MM.1S (cell line): Measurements from ENCODE around the gene FMN1.

Experiments used
- DNase-seq: peaks from one replicate; pipeline ENCODE4 v3.0.0-alpha.2; 2015
- H2AFZ ChIP-seq: fragments of 300-600 bp; sonication (generic); 2 replicates; pipeline ENCODE4 v1.6.0; 2016; ENCODE audit warnings: antibody characterized with exemption, low read length
- H3F3A ChIP-seq: fragments of 300-600 bp; sonication (generic); 2 replicates; pipeline ENCODE4 v1.6.1; 2016; ENCODE audit warnings: mild to moderate bottlenecking, antibody characterized with exemption, low read length, moderate library complexity, mixed read lengths; ENCODE audit not compliant: insufficient read depth
- H3K27ac ChIP-seq: fragments of 300-600 bp; sonication (generic); 2 replicates; pipeline ENCODE4 v1.5.1; 2016; ENCODE audit warnings: mild to moderate bottlenecking, low read length
- H3K27me3 ChIP-seq: fragments of 300-600 bp; sonication (generic); replicated peaks from 2 replicates; pipeline ENCODE4 v1.6.0; 2016; ENCODE audit warnings: low read length; ENCODE audit not compliant: insufficient read depth
- H3K36me3 ChIP-seq: fragments of 300-600 bp; sonication (generic); replicated peaks from 2 replicates; pipeline ENCODE4 v1.6.1; 2016; ENCODE audit warnings: mild to moderate bottlenecking, low read length, mixed read lengths; ENCODE audit not compliant: insufficient read depth
- H3K4me1 ChIP-seq: fragments of 300-600 bp; sonication (generic); 2 replicates; pipeline ENCODE4 v1.6.1; 2016; ENCODE audit warnings: low read length, mixed read lengths
- H3K4me2 ChIP-seq: fragments of 300-600 bp; sonication (generic); 2 replicates; pipeline ENCODE4 v1.6.0; 2016; ENCODE audit warnings: low read depth, low read length
- H3K4me3 ChIP-seq: fragments of 300-600 bp; sonication (generic); 2 replicates; pipeline ENCODE4 v1.5.1; 2016; ENCODE audit warnings: low read length, mixed read lengths
- H3K79me2 ChIP-seq: fragments of 300-600 bp; sonication (generic); 2 replicates; pipeline ENCODE4 v1.6.1; 2016; ENCODE audit warnings: mixed run types, low read length, mixed read lengths
- H3K9ac ChIP-seq: fragments of 300-600 bp; sonication (generic); 2 replicates; pipeline ENCODE4 v1.6.1; 2016; ENCODE audit warnings: low read length, mixed read lengths
- H3K9me2 ChIP-seq: fragments of 300-600 bp; sonication (generic); replicated peaks from 2 replicates; pipeline ENCODE4 v1.6.1; 2016; ENCODE audit warnings: mild to moderate bottlenecking, low read length, mixed read lengths; ENCODE audit not compliant: insufficient read depth
- H3K9me3 ChIP-seq: fragments of 300-600 bp; sonication (generic); replicated peaks from 2 replicates; pipeline ENCODE4 v1.6.1; 2016; ENCODE audit warnings: mild to moderate bottlenecking, low read length, mixed read lengths; ENCODE audit not compliant: insufficient read depth
- H4K20me1 ChIP-seq: fragments of 300-600 bp; sonication (generic); 2 replicates; pipeline ENCODE4 v1.6.1; 2016; ENCODE audit warnings: mild to moderate bottlenecking, low read length, moderate library complexity, mixed read lengths; ENCODE audit not compliant: insufficient read depth
- CTCF ChIP-seq: fragments of 300-600 bp; sonication (generic); IDR thresholded peaks from 2 replicates; pipeline ENCODE4 v1.5.1; 2016; ENCODE audit warnings: antibody characterized with exemption, low read length, mixed read lengths
- EZH2 ChIP-seq: fragments of 300-600 bp; sonication (generic); optimal IDR thresholded peaks from 2 replicates; pipeline ENCODE3; 2017; ENCODE audit warnings: low read depth, mild to moderate bottlenecking, antibody characterized with exemption, low read length, mixed read lengths
- EZH2phosphoT487 ChIP-seq: fragments of 300-600 bp; sonication (generic); IDR thresholded peaks from 2 replicates; pipeline ENCODE4 v1.6.1; 2018; ENCODE audit warnings: antibody characterized with exemption, low read length

FMN1 gene

GRCh38 chr15:33148129-33148751, 46.3 kb downstream of the FMN1 start:
- Histone ChIP-seq H3K36me3 (no peaks in the 10 kb centered on the region), H3K79me2 (no peaks in the 10 kb centered on the region), H3K27me3 (no peaks in the 10 kb centered on the region), H3K27ac (no peak overlapping the region), H3K4me2 (no peak overlapping the region), H2AFZ (no peak overlapping the region), H4K20me1 (no peaks in the 10 kb centered on the region), H3K4me1 (no peaks in the 10 kb centered on the region), H3K9me3 (no peaks in the 10 kb centered on the region), H3K4me3 (no peak overlapping the region), H3F3A (no peaks in the 10 kb centered on the region), H3K9ac (no peak overlapping the region), H3K9me2 (no peaks in the 10 kb centered on the region)
- TF ChIP-seq EZH2 (no peak), EZH2phosphoT487 (no peak), CTCF (no peak)
- DNase-seq, result no peak

GRCh38 chr15:33146051-33146450, 48.5 kb downstream of the FMN1 start:
- Histone ChIP-seq H3K9ac (peak overlapping the region; percentile 22; the same call in 1 of the 2 replicates), H3K9me3 (no peaks in the 10 kb centered on the region), H3K27ac (no peak overlapping the region), H3K36me3 (no peaks in the 10 kb centered on the region), H2AFZ (peak overlapping the region; percentile 28), H3K4me3 (peak overlapping the region; percentile 44), H3K27me3 (no peaks in the 10 kb centered on the region), H4K20me1 (no peaks in the 10 kb centered on the region), H3K9me2 (no peaks in the 10 kb centered on the region), H3K79me2 (no peaks in the 10 kb centered on the region), H3K4me1 (no peaks in the 10 kb centered on the region; the same call in 1 of the 2 replicates), H3K4me2 (peak overlapping the region; percentile 36; the same call in 1 of the 2 replicates), H3F3A (no peaks in the 10 kb centered on the region)
- DNase-seq, result no peak
- TF ChIP-seq CTCF (no peak), EZH2phosphoT487 (no peak), EZH2 (no peak)

- Histone ChIP-seq H4K20me1 (no peaks in the 10 kb centered on the region), H3K27me3 (no peaks in the 10 kb centered on the region), H3F3A (no peaks in the 10 kb centered on the region), H3K4me2 (peak overlapping the region; percentile 36; the same call in 1 of the 2 replicates), H3K27ac (no peak overlapping the region), H2AFZ (peak overlapping the region; percentile 28), H3K79me2 (no peaks in the 10 kb centered on the region), H3K36me3 (no peaks in the 10 kb centered on the region), H3K4me3 (peak overlapping the region; percentile 44), H3K9me3 (no peaks in the 10 kb centered on the region), H3K9me2 (no peaks in the 10 kb centered on the region), H3K4me1 (no peaks in the 10 kb centered on the region; the same call in 1 of the 2 replicates), H3K9ac (peak overlapping the region; percentile 22; the same call in 1 of the 2 replicates)
- TF ChIP-seq EZH2phosphoT487 (no peak), CTCF (no peak), EZH2 (no peak)
- DNase-seq, result no peak
Measured at GRCh38 chr15:33145447-33145846, 49.1 kb downstream of the FMN1 start.
